Suprapubic skin (tissue), 4 donors: Measurements from ENCODE around the gene MTG2.

Experiments
- CTCF ChIP-seq, 2 donors: fragments of 200-600 bp in 1 of 2; fragments of 450-650 bp in 1 of 2; sonication (generic) in 1 of 2; IDR thresholded peaks; one replicate each; pipeline ENCODE4 v1.5.1; 2016 to 2019; ENCODE audit warnings: antibody characterized with exemption in 2 of 2, mild to moderate bottlenecking in 1 of 2, moderate library complexity in 1 of 2
- EP300 ChIP-seq: sonication (generic); formaldehyde crosslinking; IDR thresholded peaks from one replicate; pipeline ENCODE4 v1.6.1; 2017; ENCODE audit warnings: antibody characterized with exemption
- POLR2A ChIP-seq, 2 donors: fragments of 450-650 bp; IDR thresholded peaks; one replicate each; pipeline ENCODE4 v1.6.1; 2017; ENCODE audit warnings: antibody characterized with exemption in 2 of 2, mild to moderate bottlenecking in 2 of 2, moderate library complexity in 2 of 2
- POLR2AphosphoS5 ChIP-seq, 3 donors: sonication (generic); formaldehyde crosslinking; IDR thresholded peaks; one replicate each; pipeline ENCODE4 v1.6.1; 2017; ENCODE audit warnings: antibody characterized with exemption in 3 of 3

- TF ChIP-seq POLR2AphosphoS5 (IDR thresholded peaks at IDR 0.05) = no peak
- TF ChIP-seq EP300 = no peak
- TF ChIP-seq POLR2A (IDR thresholded peaks at IDR 0.05) = no peak
- TF ChIP-seq CTCF (IDR thresholded peaks at IDR 0.05) = no peak
Measured at GRCh38 chr20:62252342-62252966, 69.6 kb downstream of the MTG2 start.
